NCI-H446 treated with DMSO at 0.1 percent for 48 hours (cell line): Measurements from ENCODE around the gene CHMP6.
A peak's percentile ranks its signal among the peaks of the same experiment; 100 is the strongest.

Source experiments
- DNase-seq: peaks from one replicate; lab custom pipeline; 2025; lab: John Stamatoyannopoulos, UW

Gene CHMP6

DNA sequence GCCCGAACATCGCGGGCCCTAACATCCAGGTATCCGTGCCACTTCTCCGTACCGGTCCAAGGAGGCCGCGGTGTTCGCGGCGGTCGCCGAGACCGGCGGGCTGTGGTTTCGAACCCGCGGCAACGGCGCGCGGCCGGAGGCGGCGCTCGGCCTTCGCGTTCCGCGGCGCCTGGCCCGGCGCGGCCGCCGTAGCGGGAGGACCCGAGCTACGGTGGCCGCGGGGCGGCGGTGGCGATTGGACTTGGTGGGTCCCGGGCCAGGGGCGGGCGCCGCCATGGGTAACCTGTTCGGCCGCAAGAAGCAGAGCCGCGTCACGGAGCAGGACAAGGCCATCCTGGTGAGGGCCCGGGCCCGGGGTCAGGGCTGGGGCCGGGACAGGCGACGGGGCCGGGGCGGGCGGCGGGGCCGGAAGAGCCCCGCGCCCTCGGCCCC, at the start of gene CHMP6:
TSS of gene CHMP6 (plus strand) at position 197 of the 432 bp plus-strand sequence. CDS start at position 275, 78 bp downstream.
- peak; percentile 25 for DNase-seq

- DNase-seq = peak; percentile 81
Measured at GRCh38 chr17:80942423-80943345, 49.0 kb upstream of the CHMP6 start.

- no peak for DNase-seq
Measured at GRCh38 chr17:80943346-80944145, 48.1 kb upstream of the CHMP6 start.

DNA sequence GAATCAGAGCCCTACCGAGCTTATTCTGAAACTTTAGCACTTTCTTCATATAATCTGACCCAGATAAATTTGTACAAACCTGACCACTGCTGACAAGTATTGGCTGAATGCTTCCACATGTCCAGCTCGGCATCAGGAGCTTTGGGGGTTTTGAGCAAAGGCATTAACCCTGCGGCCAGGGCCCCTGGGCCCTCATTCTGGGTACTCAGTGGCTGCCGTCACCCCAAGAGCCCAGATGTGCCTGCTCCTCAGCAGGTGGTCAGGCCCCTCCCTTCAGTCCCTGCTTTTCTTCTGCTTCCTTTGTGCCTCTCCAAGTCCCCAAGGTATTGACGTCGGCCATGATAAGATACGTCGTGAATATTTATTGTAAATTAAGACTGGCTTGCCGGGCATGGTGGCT, 47.3 kb upstream of the CHMP6 start:
- DNase-seq = no peak

DNA sequence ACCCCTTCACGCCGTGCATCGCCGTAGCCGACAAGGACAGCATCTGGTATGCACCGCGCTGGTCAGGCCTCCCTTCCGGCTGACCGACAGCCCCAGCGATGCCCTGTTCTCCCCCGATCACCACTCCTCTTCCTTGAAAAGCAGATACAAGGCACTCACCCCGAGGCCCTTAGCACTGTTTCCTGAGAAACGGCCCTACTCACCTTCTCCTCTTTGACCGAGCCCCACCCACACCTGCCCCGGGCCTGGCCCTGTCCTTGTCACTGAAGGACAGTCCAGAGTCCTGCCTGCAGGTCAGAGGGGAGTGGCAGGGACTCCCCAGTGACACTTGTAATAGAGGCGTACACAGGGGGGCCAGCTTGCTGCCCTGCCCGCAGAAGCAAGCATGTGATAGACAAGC, 45.9 kb upstream of the CHMP6 start:
- DNase-seq = no peak

DNA sequence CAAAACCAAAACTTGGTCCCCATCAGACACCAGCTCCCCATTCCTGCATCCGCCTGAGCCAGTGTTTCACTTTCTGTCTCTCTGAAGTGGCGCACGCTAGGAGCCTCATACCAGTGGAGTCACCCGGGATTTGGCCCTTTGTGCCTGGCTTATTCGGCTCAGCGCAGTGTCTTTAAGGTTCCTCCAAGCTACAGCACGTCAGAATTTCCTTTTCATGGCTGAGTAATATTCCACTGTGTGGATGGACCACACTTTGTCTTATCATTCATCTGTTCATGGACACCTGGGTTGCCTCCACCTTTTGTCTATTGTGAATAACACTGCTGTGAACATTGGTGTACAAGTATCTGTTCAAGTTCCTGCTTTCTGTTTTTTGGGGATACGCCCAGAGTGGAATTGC, 45.2 kb upstream of the CHMP6 start:
- DNase-seq = no peak

DNA sequence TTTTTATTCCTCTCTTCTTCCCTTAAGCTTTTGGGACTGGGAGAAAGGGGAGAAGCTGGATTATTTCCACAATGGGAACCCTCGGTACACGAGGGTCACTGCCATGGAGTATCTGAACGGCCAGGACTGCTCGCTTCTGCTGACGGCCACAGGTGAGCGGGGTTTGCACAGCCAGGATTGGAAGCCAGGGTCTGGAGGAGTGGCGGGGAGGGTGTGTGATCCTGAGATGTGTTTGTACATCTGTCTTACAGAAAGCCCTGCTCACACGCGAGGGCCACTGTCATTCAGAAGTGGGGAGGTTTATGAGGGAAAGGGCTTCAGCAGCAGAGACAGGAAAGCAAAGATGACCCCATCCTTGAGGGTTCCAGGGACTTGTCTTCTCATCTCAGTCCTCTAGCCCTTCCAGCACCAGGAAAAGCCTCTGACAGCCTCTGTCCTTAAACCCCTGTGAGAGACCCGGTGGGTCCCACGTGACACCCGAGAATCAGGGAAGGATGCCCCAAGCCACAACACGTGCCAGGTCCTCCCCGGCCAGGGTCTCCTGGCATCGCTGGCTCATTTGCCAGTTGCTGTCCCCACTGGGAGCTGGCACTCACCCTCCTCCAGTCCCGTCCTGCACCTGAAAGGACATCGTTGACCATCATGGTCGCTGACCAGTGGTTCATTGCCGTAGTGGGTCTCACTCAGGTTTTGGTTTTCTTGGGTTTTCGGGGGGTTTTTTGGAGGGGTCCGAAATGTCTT, 44.3 kb upstream of the CHMP6 start:
- DNase-seq = no peak

DNA sequence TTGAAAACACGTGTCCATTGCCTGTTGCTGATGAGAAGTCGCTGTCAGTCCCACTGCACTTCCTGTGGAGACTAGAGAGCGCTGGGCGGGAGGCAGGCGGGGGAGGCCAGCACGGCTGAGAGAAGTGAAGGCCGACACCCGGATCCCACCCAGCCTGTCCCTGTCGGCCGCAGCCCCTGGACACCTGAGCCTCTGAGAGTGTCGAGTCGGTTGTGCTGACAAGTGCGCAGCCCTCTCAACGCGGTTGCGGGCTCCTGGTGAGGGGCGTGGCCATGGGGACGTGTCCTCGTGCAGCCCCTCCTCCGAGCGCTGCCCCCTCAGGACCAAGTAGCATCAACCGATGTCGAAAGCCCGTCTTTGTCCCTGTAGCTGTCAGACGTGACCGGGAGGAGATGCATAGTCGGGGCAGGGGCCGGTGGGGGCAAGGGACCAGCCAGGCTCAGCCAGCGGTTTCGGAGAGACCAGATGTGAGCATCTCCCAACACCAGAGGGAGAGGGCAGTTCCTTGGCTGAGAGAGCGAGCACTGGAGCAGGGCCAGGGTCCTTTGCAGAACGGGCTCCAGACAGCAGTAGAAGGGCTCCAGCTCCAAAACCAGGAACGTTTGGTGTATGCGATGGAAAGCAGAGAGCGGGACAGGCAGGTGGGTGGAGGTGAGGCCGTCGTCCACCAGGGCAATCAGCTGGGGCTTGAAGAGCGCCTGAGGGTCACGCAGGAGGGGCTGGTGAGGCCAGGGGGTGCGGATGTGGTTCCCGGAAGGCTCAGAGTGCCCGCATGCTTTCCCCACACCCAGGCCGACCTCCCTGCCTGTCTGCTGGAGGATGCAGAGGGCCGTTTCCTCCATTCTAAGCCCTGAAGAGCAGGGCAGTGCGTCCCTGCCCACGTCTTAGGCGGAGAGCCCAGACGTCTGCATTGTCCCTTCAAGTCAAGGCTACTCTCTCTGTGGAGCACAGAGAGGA, 43.3 kb upstream of the CHMP6 start:
- no peak for DNase-seq

GRCh38 chr17:80948976-80949450, 42.6 kb upstream of the CHMP6 start:
- no peak for DNase-seq

- no peak for DNase-seq
Measured at GRCh38 chr17:80949451-80950421, 41.9 kb upstream of the CHMP6 start.

- no peak for DNase-seq
Measured at GRCh38 chr17:80950466-80951120, 41.0 kb upstream of the CHMP6 start.

DNA sequence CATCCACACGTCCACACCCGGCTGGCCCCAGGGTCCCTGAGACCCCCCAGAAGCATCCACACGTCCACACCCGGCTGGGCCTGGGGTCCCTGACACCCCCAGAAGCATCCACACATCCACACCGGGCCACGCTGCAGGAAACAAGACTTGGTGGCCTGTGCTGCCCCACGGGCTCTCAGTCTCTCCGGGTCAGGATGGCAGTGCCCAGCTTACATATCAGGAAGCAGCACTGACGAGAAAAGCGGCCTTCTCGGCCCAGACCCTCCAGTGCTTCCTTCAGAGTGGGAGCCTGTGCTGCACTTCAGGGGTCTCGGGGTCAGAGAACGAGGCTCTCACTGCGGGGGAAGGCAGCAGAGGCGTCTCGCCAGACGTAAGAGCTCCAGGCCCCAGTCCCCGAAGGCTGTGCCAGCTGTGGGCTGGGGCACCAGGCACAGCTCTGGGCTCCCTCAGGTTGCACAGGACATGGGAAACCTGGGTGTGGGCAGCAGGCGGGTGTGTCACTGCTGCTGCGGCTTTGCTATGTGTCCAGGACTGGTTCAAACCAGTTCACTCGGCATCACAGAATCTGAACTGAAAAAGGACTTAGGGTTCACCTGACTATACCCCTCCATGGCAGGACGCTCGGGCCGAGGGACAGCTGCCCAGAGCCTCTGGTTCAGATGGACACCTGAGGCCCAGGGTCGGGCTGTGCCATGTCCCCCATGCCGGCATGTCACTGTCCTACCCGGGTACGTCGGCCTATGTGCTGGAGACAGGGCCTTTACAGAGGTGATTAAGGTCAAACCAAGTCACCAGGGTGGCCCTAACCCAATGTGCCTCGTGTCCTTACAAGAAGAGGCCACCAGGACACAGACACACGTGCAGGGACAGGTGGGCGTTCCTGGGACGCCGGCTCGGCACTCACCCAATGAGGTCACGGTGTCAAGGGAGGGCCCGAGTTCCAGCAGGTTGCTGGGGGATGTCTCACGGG, 40.2 kb upstream of the CHMP6 start:
- no peak for DNase-seq

- no peak for DNase-seq
Measured at GRCh38 chr17:80952291-80952690, 39.4 kb upstream of the CHMP6 start.

GRCh38 chr17:80953471-80954315, 37.9 kb upstream of the CHMP6 start:
- DNase-seq = no peak

DNA sequence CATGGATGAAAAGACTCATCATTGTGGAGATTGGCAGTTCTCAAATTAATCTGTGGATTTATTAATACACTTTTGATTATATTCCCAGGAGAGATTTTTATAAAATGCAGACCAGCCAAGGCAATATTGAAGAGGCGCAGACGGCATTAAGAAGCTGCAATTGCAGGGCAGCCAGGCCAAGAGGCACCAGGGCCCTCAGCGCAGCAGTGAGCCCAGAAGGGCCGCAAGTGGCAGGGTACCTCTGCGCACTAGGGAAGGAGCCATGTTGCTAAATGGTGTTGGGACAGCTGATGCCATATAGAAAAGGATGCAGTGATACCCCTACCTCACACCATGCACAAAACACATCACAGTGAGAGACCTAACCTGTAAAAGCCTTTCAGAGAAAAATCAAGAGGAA, 36.6 kb upstream of the CHMP6 start:
- no peak for DNase-seq

DNA sequence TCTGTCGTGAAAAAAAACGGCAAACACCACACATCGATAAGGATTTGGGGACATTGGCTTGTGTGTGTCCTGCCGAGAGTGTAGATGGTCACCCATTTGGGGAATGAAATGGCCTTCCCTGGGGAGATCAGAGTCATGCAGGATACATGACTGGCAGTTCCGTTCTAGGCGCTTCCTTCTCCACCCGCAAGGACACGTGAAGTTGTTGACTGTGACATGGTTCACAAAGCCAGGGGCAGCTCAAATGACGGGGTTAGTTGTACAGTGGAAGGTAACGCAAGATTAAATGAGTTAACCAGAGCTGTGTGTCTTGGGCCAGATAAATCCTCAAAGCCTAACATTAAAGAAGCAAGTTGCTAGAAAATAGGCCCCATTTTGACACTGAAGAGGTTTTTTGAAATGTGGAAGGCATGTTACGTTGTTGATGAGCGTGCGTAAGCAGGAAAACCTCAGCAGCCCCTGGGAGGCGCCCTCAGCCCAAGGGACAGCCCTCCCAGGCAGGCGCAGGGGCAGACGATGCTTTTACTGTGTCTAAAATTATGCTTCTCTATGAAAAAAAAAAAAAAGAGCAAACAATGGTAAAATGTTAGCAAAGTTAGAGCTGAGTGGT, 35.9 kb upstream of the CHMP6 start:
- no peak for DNase-seq
